ENCODE measurements around the gene ST7.
A peak's percentile ranks its signal among the peaks of the same experiment; 100 is the strongest.
"Not testable (repeated sequence)": the region's sequence is repeated elsewhere in the genome, so short reads cannot be mapped to it uniquely, and the experiment has no call there.

The ST7 gene

DNA sequence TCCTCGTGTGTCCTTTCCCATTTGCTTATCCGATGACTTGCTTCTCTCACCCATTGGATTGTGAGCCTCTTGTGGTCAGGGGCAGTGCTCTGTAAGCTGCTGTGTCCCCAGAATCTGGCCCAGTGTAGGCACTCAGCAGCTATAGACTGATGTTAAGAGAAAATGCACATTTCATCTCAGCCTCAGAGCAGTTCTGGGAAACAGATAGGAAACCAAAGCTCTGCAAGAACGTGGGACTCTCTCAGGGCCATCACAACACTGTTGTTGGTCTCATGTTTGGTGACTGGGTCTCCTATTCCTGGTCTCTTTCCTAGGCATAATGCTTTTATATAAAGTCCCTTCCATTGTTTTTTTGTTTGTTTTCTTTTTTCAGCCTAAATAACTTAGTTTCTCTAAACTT lies 141.2 kb downstream of the ST7 start:
- DNase-seq (ENCODE audit: low spot score), result no peak

DNA sequence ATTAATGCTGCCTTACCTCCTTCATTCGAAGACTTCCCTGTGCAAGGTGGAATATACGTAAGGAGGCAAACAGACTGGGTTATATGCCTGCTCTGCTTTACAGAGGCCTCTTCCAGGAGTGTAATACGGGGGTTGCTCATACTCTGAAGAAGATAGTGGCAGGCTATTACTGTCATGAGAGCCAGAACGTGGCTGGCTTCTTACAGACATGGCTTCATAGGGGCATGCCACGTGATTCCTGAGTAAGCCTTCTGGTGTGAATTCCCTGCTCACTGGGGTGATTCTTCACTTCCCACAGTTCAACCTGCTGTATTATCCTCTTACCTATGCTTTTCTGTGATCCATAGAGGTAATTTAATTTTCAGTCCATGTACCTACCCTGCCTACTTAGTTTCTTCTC lies 141.8 kb downstream of the ST7 start:
- DNase-seq (ENCODE audit: low spot score), result peak; percentile 70

DNA sequence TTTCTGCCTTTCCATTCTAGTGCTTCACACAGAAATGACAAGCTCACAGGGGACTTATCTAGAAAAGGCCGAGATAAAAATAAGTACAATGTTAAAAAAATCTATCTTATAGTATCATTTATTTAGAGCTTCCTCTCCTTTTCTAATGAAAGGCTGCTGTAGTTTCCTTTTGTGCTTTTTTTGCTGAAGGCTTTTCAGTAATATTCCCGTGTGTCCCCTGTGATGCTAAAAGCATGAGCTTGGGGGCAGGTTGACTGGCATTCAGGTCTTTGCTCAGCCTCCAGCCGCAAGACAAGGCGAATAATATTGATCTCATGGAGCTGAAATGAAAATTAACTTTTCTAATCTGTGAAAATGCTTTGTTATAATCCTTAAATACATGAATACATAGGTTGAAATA lies 143.0 kb downstream of the ST7 start:
- no peak for DNase-seq (ENCODE audit: low spot score)

DNA sequence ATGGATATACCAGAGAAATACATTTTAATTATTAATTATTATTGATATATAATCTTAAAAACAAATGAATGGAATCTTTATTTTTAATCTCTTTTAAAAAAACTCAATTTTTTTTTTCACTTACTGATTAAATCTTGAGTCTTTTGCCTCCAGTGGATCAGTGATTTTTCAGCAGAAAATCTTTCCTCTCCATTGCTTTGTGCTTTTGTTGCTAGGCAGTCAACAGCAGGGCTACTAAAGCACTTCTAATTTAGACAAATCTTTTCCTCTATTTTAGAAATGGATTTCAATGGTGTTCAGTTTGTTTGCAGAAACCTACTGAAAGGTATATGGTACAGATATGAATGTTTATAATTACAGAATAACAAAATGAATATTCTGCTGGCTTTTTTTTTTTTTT lies 143.6 kb downstream of the ST7 start:
- DNase-seq (ENCODE audit: low spot score), result no peak

DNA sequence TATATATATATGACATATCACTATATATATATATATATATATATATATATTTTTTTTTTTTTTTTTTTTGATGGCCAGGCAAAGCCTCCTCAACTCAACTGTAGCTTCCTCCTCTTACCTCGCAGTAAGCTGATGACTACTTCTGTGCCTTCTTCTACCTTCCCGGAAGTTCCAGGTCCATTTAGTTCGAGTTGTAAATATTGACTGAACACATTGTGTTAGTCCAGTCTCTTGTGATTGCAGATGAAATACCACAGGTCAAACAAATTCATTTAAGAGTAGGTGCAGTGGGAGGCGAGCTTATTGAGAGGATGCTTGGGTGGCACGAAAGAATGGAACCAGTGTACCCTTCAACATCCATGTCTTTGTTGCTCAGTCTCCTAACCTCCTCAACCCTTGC lies 144.6 kb downstream of the ST7 start:
- DNase-seq (ENCODE audit: low spot score), result no peak

DNA sequence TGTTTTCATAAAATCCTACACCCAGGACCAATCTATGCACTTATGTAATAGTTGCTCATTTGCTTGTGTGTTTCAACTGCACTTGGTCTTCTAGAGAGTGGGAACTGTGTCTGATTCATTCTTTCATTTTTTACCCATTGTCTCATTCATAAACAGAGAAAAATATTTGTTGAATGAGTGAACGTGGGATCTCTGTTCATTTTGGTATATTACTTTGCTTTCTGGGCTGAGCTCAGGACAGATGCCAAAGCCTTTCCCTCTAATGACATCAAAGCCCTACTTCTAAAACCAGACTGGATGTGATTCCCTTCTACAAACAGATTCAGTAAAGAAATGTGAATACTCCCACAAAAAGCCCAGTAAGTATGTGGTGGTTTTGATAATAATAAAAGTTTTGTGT lies 145.2 kb downstream of the ST7 start:
- DNase-seq (ENCODE audit: low spot score), result peak; percentile 70

DNA sequence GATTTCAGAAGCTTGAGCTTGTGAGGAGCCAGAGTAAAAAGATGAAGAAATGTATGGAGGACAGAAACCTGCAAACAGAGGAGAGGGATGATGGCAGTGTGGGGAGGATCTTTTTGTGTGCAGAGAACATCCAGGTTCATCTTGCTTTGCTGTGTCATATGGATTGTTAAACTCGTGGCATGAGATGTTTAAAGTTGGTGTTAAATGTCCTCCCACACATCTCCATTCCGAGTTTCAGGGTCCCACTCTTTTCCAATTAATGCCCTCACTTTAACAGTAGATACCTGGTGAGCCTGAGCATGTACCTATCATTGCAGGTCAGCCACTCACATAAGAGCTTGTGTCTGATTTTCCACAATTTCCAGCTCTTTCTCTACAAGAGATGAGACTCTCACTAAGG lies 147.7 kb downstream of the ST7 start:
- no peak for DNase-seq (ENCODE audit: low spot score)

DNA sequence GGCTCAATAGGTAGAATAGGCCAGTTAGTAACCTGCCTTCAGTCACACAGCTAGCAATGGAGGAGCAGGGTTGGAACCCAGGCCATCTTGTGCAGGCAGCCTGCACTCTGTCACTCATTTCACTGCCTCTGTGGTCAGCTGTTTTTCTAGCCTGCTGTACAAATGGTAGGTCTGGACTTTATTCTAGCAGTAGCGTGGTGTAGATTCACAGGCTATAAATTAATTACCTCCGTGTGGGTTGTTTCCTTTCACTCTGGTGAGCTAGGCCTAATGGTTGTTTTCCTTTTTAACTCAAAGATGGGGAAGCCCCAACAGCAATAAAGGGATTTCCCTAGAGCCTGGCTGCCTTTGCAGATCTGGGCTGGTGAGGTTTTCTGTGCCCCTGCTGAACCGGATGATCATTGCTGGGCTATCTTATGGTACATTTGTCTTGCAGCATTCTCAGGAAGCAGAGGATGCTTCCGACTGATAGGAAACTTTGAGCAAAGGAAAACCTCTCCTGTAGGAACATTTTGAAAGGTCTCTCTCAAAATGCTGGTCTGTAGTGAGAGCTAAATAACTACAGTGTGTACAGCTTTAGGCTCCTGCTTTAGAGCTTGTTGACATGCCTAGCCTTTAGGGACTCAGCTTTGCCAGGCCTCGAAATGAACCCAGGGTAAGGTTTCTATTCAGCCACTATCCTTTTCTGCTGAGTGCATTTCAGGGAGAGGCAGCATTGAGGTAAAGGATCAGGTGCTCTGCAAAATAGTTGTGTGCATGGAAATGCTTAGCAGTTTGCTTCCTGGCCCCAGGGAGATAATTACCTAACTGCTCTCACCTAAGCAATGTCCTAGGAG lies 157.4 kb downstream of the ST7 start:
- DNase-seq (ENCODE audit: low spot score), result no peak

DNA sequence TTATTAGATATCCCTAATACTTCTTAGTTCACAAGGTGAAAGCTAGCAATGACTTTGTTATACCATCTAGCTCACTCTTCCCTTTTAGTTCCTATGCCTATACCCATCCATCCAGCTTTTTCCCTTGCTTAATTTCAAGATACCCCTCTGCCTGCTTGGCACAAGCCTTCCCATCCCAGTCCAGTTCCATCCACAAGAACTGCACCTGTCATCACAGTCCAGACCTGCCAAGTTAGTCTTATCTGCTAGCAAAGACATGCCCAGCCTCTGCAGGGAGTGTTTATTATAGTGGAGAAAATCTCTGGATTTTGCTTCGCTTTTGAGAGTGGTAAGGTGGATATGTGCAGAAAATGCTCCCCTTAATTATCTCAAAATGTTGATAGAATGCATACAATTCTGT lies 158.2 kb downstream of the ST7 start:
- DNase-seq (ENCODE audit: low spot score), result no peak

DNA sequence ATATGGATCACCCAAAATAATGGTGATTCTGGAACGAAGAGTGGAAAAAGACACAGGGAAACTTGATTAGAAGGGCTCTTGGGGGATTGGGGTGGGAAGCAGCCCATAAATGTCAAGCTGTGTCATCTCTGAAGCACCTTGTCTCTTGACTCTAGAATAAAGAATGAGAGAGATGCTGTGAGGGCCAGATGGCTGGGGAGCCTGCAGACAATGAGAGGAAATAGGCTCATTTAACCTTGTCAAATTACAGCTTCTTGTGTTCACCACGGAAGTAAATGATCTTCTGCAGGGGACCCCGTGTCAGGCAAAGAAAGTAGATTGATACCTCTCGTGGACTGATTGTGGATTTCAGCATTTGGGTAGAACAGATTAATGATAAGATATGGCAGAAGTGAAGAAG lies 159.3 kb downstream of the ST7 start:
- no peak for DNase-seq (ENCODE audit: low spot score)

DNA sequence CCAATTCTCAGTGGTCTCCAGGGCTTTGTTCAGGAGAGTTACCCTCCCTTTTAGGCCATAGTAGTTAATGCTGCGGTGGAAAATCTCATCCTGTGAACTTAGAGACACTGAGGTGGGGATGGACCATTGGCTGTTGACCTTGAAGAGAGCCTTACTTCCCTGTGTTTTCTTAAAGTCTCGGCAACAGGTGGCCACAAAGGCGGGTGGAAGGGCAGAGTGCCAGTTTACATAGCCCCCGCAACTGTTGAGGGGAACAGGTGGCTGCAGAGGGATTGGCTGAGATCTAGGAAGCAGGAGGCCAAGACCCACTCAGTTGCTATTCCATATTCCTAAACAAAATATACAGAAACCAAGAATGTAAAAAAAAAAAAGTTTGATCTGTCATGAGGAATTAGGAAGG lies 160.6 kb downstream of the ST7 start:
- DNase-seq (ENCODE audit: low spot score), result no peak

DNA sequence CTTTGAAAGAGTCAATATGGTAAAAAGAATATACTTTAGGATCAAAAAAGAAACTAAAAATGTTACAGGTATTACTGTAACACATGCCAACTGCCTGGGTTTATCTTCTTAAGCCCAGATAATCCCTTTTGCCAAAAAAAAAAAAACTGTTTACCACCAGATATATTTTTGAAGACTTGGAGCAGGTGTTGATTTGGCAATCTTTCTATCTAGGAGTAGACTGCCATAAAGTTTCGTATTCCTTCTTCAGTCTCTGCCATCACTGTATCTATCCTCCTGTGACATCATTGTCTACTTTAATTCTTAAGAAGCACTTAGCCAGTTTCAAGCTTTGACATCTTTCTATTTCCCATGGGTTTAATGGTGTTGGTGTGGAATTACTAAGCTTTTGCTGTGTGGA lies 161.0 kb downstream of the ST7 start:
- DNase-seq (ENCODE audit: low spot score), result no peak

DNA sequence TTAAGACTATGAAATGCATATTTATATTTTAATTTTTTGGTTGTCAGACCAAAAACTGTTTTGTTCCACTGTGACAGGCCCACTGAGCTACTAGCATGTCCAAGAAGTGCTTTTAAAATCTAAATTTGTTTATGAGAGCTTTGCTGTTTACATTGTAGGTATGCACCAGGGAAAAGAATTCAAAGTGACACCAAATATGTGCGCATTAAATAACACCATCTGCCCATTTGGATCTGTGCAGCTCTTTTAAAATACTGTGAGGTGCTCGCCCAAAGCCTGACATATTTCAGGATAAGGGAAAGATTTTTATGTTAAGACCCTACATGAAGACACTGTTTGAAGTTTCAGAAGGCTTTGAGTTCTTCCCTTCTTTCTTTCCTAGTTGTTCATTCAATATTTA lies 162.9 kb downstream of the ST7 start:
- DNase-seq (ENCODE audit: low spot score), result no peak

DNA sequence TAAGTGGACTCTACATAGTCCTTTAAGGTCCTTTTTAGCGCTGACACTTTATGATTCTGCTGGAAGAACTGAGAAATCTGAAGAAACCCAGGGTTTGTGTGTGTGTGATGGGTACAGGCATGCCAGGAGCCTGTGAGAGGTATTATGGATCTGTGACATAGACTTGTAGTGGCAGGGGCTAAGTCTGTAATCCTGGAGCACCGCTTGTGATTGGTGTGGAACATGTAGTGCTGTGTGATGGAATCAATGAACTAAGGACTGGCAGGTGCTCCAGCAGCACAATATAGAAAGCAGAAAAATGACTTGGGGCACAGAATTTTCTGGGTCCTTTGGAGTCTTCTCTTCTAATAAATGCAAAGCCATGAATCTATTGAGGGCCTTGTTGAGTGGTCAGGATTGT lies 163.9 kb downstream of the ST7 start:
- DNase-seq (ENCODE audit: low spot score), result no peak

DNA sequence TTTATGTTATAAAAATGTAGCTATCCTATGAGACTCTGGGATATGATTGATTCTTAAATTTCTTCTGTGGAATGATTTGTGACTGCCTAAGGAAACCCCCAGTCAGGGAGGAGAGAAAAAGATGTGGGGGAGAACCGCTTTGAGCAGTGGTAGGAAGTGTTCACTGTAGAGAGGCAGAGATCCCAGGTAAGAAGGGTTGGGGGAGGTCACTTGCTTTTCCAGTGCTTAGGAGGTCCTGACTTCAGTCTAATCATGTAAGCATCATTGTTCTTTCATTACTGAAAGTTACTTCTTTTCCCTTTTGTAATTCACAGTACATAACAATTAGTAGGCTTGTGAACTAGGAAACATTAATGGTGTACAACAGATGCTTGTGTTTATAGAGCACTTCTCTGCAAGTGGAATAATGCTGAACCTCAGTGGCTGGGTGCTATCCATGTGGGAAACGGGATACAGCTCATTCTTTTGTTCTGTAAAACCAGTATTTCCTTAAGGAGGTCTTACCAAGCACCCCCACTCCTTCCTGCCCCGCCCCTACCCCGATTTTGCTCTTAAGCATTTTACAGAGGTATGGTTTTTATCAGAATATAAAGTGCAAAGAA lies 165.4 kb downstream of the ST7 start:
- no peak for DNase-seq (ENCODE audit: low spot score)

DNA sequence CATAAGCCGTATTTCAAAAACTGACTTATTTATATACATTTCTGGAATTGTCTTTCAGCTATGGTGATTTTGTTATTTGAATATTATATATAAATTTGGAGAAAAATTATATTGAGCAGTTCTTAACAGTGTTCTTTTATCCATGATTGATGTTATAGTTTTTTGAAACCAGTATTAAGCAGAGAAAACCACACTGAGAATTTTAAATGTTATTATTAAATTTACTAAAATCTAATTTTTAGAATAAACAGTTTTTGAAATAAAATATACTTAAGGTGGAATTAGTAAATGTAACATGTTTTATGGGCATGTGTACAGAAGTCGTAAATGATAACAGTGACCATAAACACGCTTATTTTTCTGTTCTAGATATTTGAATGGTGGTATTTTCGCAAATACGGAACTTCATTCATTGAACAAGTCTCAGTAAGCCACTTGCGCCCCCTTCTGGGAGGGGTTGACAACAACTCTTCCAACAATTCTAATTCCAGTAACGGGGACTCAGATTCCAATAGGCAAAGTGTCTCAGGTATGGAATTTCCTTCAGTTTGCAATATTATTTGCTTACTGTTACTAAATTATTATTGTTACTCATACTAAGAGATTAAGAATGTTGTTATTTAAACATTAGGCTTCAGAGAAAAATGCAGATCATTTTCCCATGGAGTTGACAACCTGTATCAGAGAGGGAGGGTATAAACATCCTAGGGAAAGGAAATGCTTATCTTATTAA lies 166.1 kb downstream of the ST7 start:
- peak; percentile 77 for DNase-seq (ENCODE audit: low spot score)

DNA sequence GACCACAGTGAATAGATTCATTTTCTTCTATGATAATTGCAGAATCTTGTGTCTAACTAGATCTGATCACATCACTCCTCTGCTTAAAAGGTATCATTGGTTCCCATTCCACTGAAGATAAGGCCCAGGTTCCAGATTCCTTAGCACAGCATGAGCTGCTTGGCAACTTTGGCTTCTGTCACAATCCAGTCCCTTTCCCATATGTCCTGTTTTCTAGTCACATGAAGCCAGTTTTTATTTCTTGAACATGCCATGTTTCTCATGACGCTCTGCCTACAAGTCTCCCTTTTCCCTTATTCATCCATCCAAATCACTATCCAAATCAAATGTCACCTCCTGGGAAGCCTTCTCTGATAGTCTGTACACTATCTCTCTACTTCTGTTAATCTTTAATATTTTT lies 167.0 kb downstream of the ST7 start:
- DNase-seq (ENCODE audit: low spot score), result not testable (repeated sequence)

DNA sequence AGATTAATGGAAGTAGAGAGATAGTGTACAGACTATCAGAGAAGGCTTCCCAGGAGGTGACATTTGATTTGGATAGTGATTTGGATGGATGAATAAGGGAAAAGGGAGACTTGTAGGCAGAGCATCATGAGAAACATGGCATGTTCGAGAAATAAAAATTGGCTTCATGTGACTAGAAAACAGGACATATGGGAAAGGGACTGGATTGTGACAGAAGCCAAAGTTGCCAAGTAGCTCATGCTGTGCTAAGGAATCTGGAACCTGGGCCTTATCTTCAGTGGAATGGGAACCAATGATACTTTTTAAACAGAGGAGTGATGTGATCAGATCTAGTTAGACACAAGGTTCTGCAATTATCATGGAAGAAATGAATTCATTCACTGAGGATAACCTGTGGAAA lies 168.7 kb downstream of the ST7 start:
- not testable (repeated sequence) for DNase-seq (ENCODE audit: low spot score)

DNA sequence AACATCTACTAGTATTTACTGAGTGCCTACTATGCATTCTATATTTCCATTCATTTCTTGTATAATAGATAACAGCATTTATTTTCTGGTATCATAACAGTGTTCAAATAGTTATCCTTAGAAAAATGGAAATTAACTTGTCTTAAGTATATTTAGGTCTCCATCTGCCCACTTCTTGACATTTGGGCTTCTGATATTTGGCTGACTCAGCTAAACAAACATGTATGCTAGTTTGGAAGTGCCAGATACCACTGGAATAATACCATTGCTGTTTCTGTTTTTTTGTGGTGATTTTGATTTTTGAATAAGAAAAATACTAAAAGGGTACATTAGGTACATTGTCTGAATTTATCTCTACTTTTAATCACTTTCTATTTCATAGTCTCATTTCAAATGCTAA lies 169.2 kb downstream of the ST7 start:
- DNase-seq (ENCODE audit: low spot score), result no peak

DNA sequence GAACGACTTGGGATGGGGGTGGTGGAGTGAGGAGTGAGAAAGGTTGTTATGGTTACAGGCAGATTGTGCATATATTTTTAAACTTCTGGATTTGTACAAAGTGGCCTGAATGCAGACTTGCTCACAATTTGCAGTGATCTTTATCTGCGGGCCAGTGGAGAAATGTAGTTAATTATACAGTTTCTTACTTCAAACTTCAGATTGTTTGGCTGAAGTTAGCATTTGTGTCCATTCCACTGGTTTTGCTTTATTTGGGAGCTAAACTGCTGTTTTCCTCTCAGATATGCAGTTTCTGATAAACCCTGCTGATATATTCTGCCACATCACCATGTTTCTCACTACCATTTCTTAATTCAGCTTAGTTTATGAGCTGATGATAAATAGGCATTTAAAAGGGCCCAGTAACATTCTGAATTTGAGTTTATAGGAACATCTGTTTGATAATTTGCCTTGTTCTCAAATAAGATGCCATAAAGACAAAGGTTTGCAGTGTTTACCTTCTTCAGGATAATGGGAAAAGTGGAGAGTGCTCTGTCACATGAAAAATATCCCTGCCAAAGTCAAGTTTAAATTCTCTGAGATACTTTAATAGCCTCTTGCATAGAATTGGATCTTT lies 170.1 kb downstream of the ST7 start:
- DNase-seq (ENCODE audit: low spot score), result no peak

DNA sequence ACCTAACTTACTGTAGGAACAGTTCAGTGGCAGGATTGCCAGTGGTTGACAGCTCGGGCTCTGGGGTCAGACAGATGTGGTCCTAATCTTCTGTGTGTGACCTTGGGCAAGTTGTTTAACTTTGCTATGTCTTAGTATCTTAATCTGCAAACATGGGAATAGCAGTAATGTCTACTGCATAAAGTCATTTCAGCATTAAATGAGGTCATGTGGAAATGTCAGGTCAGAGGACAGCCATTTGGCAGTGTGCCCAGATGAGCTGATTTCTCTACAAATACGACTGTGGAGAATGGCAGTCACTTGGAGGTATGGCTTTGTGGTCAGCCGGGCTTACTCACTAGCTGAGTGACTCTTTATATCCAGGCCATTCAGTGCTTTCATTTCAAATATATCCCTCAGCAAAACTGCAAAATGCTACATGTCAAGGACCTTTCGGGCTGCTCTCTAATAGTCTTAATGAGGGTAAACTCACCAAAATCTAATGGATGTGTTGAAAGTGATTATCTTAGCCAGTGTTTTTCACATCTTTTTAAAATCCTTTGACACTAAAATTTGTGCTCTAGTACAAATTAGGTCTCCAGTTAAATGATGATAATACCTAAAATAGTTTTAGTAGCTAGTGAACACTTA lies 171.4 kb downstream of the ST7 start:
- peak; percentile 99 for DNase-seq (ENCODE audit: low spot score)

DNA sequence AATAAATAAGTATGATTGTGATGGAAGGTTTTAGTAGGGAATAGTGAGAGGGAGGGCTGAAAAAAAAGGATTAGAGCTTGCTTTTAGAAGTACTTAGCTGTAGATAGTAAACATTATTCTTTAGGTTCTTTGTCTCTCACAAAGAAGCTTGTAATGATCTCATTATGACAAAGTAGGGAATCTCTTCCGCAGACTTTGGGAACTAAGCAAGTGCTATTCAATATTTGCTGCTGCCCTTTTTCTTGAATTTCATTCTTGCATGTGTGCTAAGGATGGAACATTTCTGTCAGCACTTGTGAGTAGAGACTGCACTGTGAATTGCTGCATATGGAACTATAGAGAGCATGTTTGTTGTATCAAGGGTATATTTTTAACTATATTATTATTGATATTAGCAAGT lies 173.4 kb downstream of the ST7 start:
- no peak for DNase-seq (ENCODE audit: low spot score)

Data from kidney tubule cell (primary cell).